ENCODE results near the gene CARD19. TPM values are rescaled to one million over a fixed set of nuclear protein-coding genes. Genes with fewer than 3 reads are reported as not detected.

CARD19 gene
- total RNA-seq, 1 donor from 2014 or later = 63.3 TPM

GRCh38 chr9:93112116-93112863 is 16.3 kb downstream of the CARD19 start:
- no peak for DNase-seq (ENCODE audit: extremely low spot score in 2 of 2)

GRCh38 chr9:93112864-93113389 is 16.9 kb downstream of the CARD19 start:
- H3K36me3 ChIP-seq = peaks cover 0 to 34% of the 10 kb centered on the region in 2 donors

More at GRCh38 chr9:93112116-93112863, 16.3 kb downstream of the CARD19 start:
- Histone ChIP-seq H3K27ac (no peak overlapping the region), H3K27me3 (no peaks in the 10 kb centered on the region), H3K4me1 (peaks cover 8% of the 10 kb centered on the region), H3K36me3 (peaks cover 0 to 34% of the 10 kb centered on the region in 2 donors), H3K4me3 (no peak overlapping the region), H3K9me3 (no peaks in the 10 kb centered on the region)
- intact Hi-C loops (cut with DNase I) = no loop called here
- TF ChIP-seq CTCF (IDR thresholded peaks at IDR 0.05) (no peak), POLR2AphosphoS5 (IDR thresholded peaks at IDR 0.05; ENCODE audit: insufficient read depth in 1 of 2, low read depth in 1 of 2) (no peak), POLR2A (IDR thresholded peaks at IDR 0.05) (no peak)

GRCh38 chr9:93114169-93114983 is 18.4 kb downstream of the CARD19 start:
- intact Hi-C loops (cut with DNase I) = no loop called here
- Histone ChIP-seq H3K4me3 (no peak overlapping the region), H3K9me3 (no peaks in the 10 kb centered on the region), H3K27me3 (no peaks in the 10 kb centered on the region), H3K27ac (no peak overlapping the region), H3K4me1 (peaks cover 9% of the 10 kb centered on the region), H3K36me3 (peaks cover 0 to 25% of the 10 kb centered on the region in 2 donors)
- no peak for DNase-seq (ENCODE audit: extremely low spot score in 2 of 2)
- TF ChIP-seq POLR2A (IDR thresholded peaks at IDR 0.05) (no peak), POLR2AphosphoS5 (IDR thresholded peaks at IDR 0.05; ENCODE audit: insufficient read depth in 1 of 2, low read depth in 1 of 2) (no peak), CTCF (IDR thresholded peaks at IDR 0.05) (no peak)

More at GRCh38 chr9:93112864-93113389, 16.9 kb downstream of the CARD19 start:
- no peak for TF ChIP-seq POLR2A (IDR thresholded peaks at IDR 0.05)
- TF ChIP-seq CTCF (IDR thresholded peaks at IDR 0.05) = no peak
- TF ChIP-seq POLR2AphosphoS5 (IDR thresholded peaks at IDR 0.05; ENCODE audit: insufficient read depth in 1 of 2, low read depth in 1 of 2) = no peak
- no peaks in the 10 kb centered on the region for H3K9me3 ChIP-seq
- no peak overlapping the region for H3K27ac ChIP-seq
- no peak overlapping the region for H3K4me3 ChIP-seq
- no peaks in the 10 kb centered on the region for H3K27me3 ChIP-seq
- intact Hi-C loops (cut with DNase I) = no loop called here
- no peak for DNase-seq (ENCODE audit: extremely low spot score in 2 of 2)
- H3K4me1 ChIP-seq = peaks cover 8% of the 10 kb centered on the region

- no peaks in the 10 kb centered on the region for H3K27me3 ChIP-seq
- no peaks in the 10 kb centered on the region for H3K9me3 ChIP-seq
- no peak overlapping the region for H3K27ac ChIP-seq
- intact Hi-C loops (cut with DNase I) = no loop called here
- H3K4me1 ChIP-seq = peaks cover 15% of the 10 kb centered on the region
- H3K4me3 ChIP-seq = no peak overlapping the region
- H3K36me3 ChIP-seq = peaks cover 0 to 25% of the 10 kb centered on the region in 2 donors
- DNase-seq (ENCODE audit: extremely low spot score in 2 of 2) = no peak
- no peak for TF ChIP-seq POLR2AphosphoS5 (IDR thresholded peaks at IDR 0.05; ENCODE audit: insufficient read depth in 1 of 2, low read depth in 1 of 2)
- TF ChIP-seq POLR2A (IDR thresholded peaks at IDR 0.05) = no peak
Observed at GRCh38 chr9:93114984-93115335, 18.9 kb downstream of the CARD19 start.

GRCh38 chr9:93115486-93116071 is 19.6 kb downstream of the CARD19 start:
- Histone ChIP-seq H3K4me3 (no peak overlapping the region), H3K27ac (peak overlapping the region; percentile 33), H3K4me1 (peaks cover 21% of the 10 kb centered on the region), H3K27me3 (no peaks in the 10 kb centered on the region), H3K9me3 (no peaks in the 10 kb centered on the region), H3K36me3 (peaks cover 0 to 23% of the 10 kb centered on the region in 2 donors)
- intact Hi-C loops (cut with DNase I) = no loop called here
- no peak for TF ChIP-seq POLR2A (IDR thresholded peaks at IDR 0.05)
- no peak for TF ChIP-seq POLR2AphosphoS5 (IDR thresholded peaks at IDR 0.05; ENCODE audit: insufficient read depth in 1 of 2, low read depth in 1 of 2)
- TF ChIP-seq CTCF (IDR thresholded peaks at IDR 0.05) = no peak
- no peak for DNase-seq (ENCODE audit: extremely low spot score in 2 of 2)
